Endothelial cell of umbilical vein (primary cell): ENCODE data around the gene PLEKHO1.
"Not testable (repeated sequence)": the region's sequence is repeated elsewhere in the genome, so short reads cannot be mapped to it uniquely, and the experiment has no call there.

Experiments
- EZH2 ChIP-seq: IDR thresholded peaks from 2 replicates; pipeline ENCODE4 v1.6.1; 2012; ENCODE audit warnings: borderline replicate concordance, low read depth, mild to moderate bottlenecking, moderate library complexity, low read length, inconsistent platforms; ENCODE audit not compliant: severe bottlenecking
- GATA2 ChIP-seq: IDR thresholded peaks from 2 replicates; pipeline ENCODE4 v1.7.0; 2011; ENCODE audit warnings: low read depth, mild to moderate bottlenecking, moderate library complexity, mixed read lengths, low read length; ENCODE audit not compliant: insufficient read length, insufficient read depth
- JUN ChIP-seq: IDR thresholded peaks from 2 replicates; pipeline ENCODE4 v1.6.1; 2011; ENCODE audit warnings: borderline replicate concordance, low read depth; ENCODE audit not compliant: insufficient read length, insufficient read depth
- POLR2A ChIP-seq: IDR thresholded peaks from 2 replicates; pipeline ENCODE4 v1.6.1; 2012; ENCODE audit warnings: low read depth, mild to moderate bottlenecking, control low read depth, low read length
- POLR2AphosphoS5 ChIP-seq: IDR thresholded peaks from 2 replicates; pipeline ENCODE4 v1.6.1; 2012; ENCODE audit warnings: low read depth, mild to moderate bottlenecking, control low read depth, low read length, moderate library complexity; ENCODE audit not compliant: insufficient read depth
- TF ChIP-seq, protein P1 (sequence below), 2 donors: IDR thresholded peaks; 1 replicate in 1 of 2; 2 replicates in 1 of 2; pipeline ENCODE4 v1.5.1; 2011; ENCODE audit warnings: low read length in 2 of 2, mild to moderate bottlenecking in 2 of 2, moderate library complexity in 2 of 2, control low read depth in 1 of 2, inconsistent platforms in 1 of 2, low read depth in 1 of 2; ENCODE audit not compliant: insufficient read depth in 1 of 2; ENCODE audit errors: extremely low read depth in 1 of 2
- TF ChIP-seq, protein P2 (sequence below): IDR thresholded peaks from 2 replicates; pipeline ENCODE4 v1.6.1; 2011; ENCODE audit not compliant: insufficient read depth, insufficient read length

DNA sequence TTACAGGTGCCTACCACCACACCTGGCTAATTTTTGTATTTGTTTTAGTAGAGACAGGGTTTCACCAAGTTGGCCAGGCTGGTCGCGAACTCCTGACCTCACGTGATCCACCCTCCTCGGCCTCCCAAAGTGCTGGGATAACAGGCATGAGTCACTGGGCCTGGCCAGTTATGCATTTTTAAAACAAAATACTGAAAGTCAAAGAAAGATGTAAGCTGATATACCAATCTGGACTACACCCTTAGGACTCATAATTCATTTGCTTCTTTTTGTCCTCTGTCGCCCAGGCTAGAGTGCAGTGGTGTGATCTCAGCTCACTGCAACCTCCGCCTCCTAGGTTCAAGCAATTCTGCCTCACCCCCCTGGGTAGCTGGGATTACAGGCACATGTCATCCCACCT is 14.3 kb upstream of the PLEKHO1 start:
- TF ChIP-seq, protein P1, sequence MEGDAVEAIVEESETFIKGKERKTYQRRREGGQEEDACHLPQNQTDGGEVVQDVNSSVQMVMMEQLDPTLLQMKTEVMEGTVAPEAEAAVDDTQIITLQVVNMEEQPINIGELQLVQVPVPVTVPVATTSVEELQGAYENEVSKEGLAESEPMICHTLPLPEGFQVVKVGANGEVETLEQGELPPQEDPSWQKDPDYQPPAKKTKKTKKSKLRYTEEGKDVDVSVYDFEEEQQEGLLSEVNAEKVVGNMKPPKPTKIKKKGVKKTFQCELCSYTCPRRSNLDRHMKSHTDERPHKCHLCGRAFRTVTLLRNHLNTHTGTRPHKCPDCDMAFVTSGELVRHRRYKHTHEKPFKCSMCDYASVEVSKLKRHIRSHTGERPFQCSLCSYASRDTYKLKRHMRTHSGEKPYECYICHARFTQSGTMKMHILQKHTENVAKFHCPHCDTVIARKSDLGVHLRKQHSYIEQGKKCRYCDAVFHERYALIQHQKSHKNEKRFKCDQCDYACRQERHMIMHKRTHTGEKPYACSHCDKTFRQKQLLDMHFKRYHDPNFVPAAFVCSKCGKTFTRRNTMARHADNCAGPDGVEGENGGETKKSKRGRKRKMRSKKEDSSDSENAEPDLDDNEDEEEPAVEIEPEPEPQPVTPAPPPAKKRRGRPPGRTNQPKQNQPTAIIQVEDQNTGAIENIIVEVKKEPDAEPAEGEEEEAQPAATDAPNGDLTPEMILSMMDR (IDR thresholded peaks at IDR 0.05; ENCODE audit: extremely low read depth in 1 of 2, insufficient read depth in 1 of 2, low read depth in 1 of 2, low read length in 2 of 2), result not testable (repeated sequence)
- TF ChIP-seq, protein P2, sequence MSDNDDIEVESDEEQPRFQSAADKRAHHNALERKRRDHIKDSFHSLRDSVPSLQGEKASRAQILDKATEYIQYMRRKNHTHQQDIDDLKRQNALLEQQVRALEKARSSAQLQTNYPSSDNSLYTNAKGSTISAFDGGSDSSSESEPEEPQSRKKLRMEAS, result not testable (repeated sequence)
- not testable (repeated sequence) for TF ChIP-seq EZH2, POLR2AphosphoS5, POLR2A, JUN, GATA2
